HepG2 (cell line): Measurements from ENCODE around the gene IDS. TPM values are rescaled to one million over a fixed set of nuclear protein-coding genes. Genes with fewer than 3 reads are reported as not detected.
"Not testable (repeated sequence)": the region's sequence is repeated elsewhere in the genome, so short reads cannot be mapped to it uniquely, and the experiment has no call there.

Experiments
- ATAC-seq: fragments of 200-7000 bp; cut with Tn5 transposase; 3 replicates; pipeline ENCODE4 v1.9.1; 2020; ENCODE audit warnings: mild to moderate bottlenecking, moderate library complexity
- BruUV-seq: library from RNA; stranded (reverse); fragments of 400-500 nt; replicated peaks from 2 replicates; lab custom pipeline; 2021; lab: Mats Ljungman, UMichigan
- CTCF ChIA-PET: fragments of 300-600 bp; formaldehyde crosslinking; extraction: SDS; loops from one replicate; lab custom pipeline; 2021; ENCODE audit warnings: low total read pairs, inconsistent platforms, low intra/inter-chr PET ratio; lab: Yijun Ruan, JAX
- POLR2A ChIA-PET: fragments of 350-600 bp; sonication (Branson Sonifier 250); formaldehyde crosslinking; loops from one replicate; lab custom pipeline; 2020; ENCODE audit warnings: antibody characterized with exemption, inconsistent platforms; lab: Yijun Ruan, JAX
- DNase-seq: peaks from one replicate; pipeline ENCODE4 v3.0.0-alpha.2; 2015; ENCODE audit warnings: low spot score
- FAIRE-seq: peaks from 3 replicates; lab custom pipeline; 2011; peaks lifted over from hg19 to GRCh38; lab: Jason Lieb, UNC
- H2AFZ ChIP-seq: one replicate; pipeline ENCODE4 v1.6.1; 2011; ENCODE audit warnings: low read length, inconsistent platforms
- H3K27ac ChIP-seq: fragments of 300-600 bp; 3 replicates; pipeline ENCODE4 v1.8.0; 2011; ENCODE audit warnings: mixed run types, mild to moderate bottlenecking, mixed read lengths, low read length, inconsistent platforms; ENCODE audit not compliant: insufficient read depth; ENCODE audit errors: extremely low read length
- H3K27me3 ChIP-seq, 2 experiments: fragments of 200-600 bp in 1 of 2; 2 replicates in 1 of 2; 3 replicates in 1 of 2; pipeline versions ENCODE4 v1.6.0 to v1.8.0; 2011; ENCODE audit warnings: low read length in 2 of 2, mild to moderate bottlenecking in 2 of 2, moderate library complexity in 2 of 2, inconsistent platforms in 1 of 2; ENCODE audit not compliant: insufficient read depth in 2 of 2, control insufficient read depth in 1 of 2
- H3K36me3 ChIP-seq, 2 experiments: fragments of 200-600 bp in 1 of 2; replicated peaks in 1 of 2; 2 replicates in 1 of 2; 3 replicates in 1 of 2; pipeline versions ENCODE4 v1.5.1 to v1.8.0; 2011; ENCODE audit warnings: low read length in 2 of 2, inconsistent platforms in 1 of 2; ENCODE audit not compliant: insufficient read depth in 2 of 2, control insufficient read depth in 1 of 2
- H3K4me1 ChIP-seq: 2 replicates; pipeline ENCODE4 v1.5.1; 2012; ENCODE audit warnings: low read length, inconsistent platforms; ENCODE audit not compliant: insufficient read depth
- H3K4me2 ChIP-seq: 2 replicates; pipeline ENCODE4 v1.6.0; 2011; ENCODE audit warnings: low read depth, low read length, inconsistent platforms
- H3K4me3 ChIP-seq, 3 experiments: fragments of 200-600 bp in 1 of 3; sonication (generic), shearing (Covaris generic) in 1 of 3; replicated peaks in 1 of 3; 2 replicates each; pipeline ENCODE4 v1.5.1; 2011 to 2016; ENCODE audit warnings: low read length in 3 of 3, inconsistent platforms in 2 of 3, low read depth in 2 of 3, mild to moderate bottlenecking in 2 of 3, control low read depth in 1 of 3, mixed read lengths in 1 of 3; ENCODE audit not compliant: insufficient read depth in 1 of 3
- H3K79me2 ChIP-seq: one replicate; pipeline ENCODE4 v1.6.1; 2011; ENCODE audit warnings: low read length, inconsistent platforms; ENCODE audit not compliant: insufficient read depth
- H3K9ac ChIP-seq: 2 replicates; pipeline ENCODE4 v1.6.0; 2011; ENCODE audit warnings: mild to moderate bottlenecking, low read depth, low read length, inconsistent platforms; ENCODE audit not compliant: insufficient read depth
- H3K9me3 ChIP-seq: 2 replicates; pipeline ENCODE4 v1.5.1; 2012; ENCODE audit warnings: mild to moderate bottlenecking, low read length
- H4K20me1 ChIP-seq: 2 replicates; pipeline ENCODE4 v1.6.0; 2011; ENCODE audit warnings: inconsistent platforms, mild to moderate bottlenecking, low read length, moderate library complexity; ENCODE audit not compliant: insufficient read depth
- WGBS: methylation state at CpG from one replicate; pipeline ENCODE4 v1.1.6; 2017; ENCODE audit warnings: low lambda C conversion rate; 5-methylcytosine and 5-hydroxymethylcytosine counted together
- in situ Hi-C: cut with HindIII; loops from 2 replicates; pipeline ENCODE4 v1.10.0; 2017; ENCODE audit warnings: low pct_unique_long_range_greater_than_20kb; ENCODE audit not compliant: extremely low pct_ligation_motif_present
- intact Hi-C: fragments of 100-400 bp; cut with micrococcal nuclease; formaldehyde crosslinking; loops from one replicate; pipeline ENCODE4 v1.10.0; 2022; ENCODE audit not compliant: unreplicated experiment
- polyA plus RNA-seq, 8 experiments: library from polyadenylated mRNA; depleted of rRNA in 3 of 8; stranded (reverse) in 7 of 8; unstranded in 1 of 8; fragments of >200 nt; fragmentation: Illumina TruSeq in 4 of 8; extraction: Trizol in 4 of 8; gene quantifications; 2 replicates each; pipeline versions ENCODE4 v1.2.1 to v1.2.3, GENCODE V29; 2011 to 2016; ENCODE audit warnings: low read depth in 4 of 8, missing spikeins in 1 of 8, mixed read lengths in 1 of 8; ENCODE audit not compliant: insufficient read depth in 1 of 8
- total RNA-seq, 5 experiments: library from RNA; depleted of rRNA; stranded (reverse); fragments of >200 nt; fragmentation: Illumina TruSeq; extraction: Trizol; gene quantifications; 2 replicates each; pipeline ENCODE4 v1.2.3, GENCODE V29; 2016; ENCODE audit warnings: low read depth in 1 of 5

The IDS gene
- total and polyA plus RNA-seq, 2 of the 13 experiments (the other 11 are each of a cell fraction or from before 2014, with no cell fraction given) = 2.2 to 11.9 TPM

- H2AFZ ChIP-seq, in situ Hi-C loops, H3K9ac ChIP-seq, DNase-seq, H3K36me3 ChIP-seq, H3K4me2 ChIP-seq, H3K27me3 ChIP-seq, BruUV-seq, H3K9me3 ChIP-seq, intact Hi-C loops, H3K79me2 ChIP-seq, H4K20me1 ChIP-seq, FAIRE-seq, H3K4me1 ChIP-seq, H3K27ac ChIP-seq, CTCF ChIA-PET, ATAC-seq, H3K4me3 ChIP-seq, POLR2A ChIA-PET: not testable (repeated sequence)
- WGBS = no CpG with 5 or more reads among the region's 4 CpGs
Observed at GRCh38 chrX:149551245-149551938, 46.3 kb upstream of the IDS start.

- POLR2A ChIA-PET, H3K27me3 ChIP-seq, BruUV-seq, H3K4me3 ChIP-seq, in situ Hi-C loops, H3K9ac ChIP-seq, H4K20me1 ChIP-seq, CTCF ChIA-PET, H3K79me2 ChIP-seq, H2AFZ ChIP-seq, H3K9me3 ChIP-seq, H3K4me2 ChIP-seq, H3K4me1 ChIP-seq, H3K27ac ChIP-seq, intact Hi-C loops, H3K36me3 ChIP-seq, ATAC-seq, DNase-seq: not testable (repeated sequence)
- WGBS = no CpG with 5 or more reads among the region's 1 CpG
- peak; percentile 74 for FAIRE-seq
Observed at GRCh38 chrX:149550454-149550853, 45.3 kb upstream of the IDS start.

- H3K27me3 ChIP-seq, H3K79me2 ChIP-seq, POLR2A ChIA-PET, H3K27ac ChIP-seq, ATAC-seq, intact Hi-C loops, H3K4me1 ChIP-seq, H3K36me3 ChIP-seq, H3K9ac ChIP-seq, H4K20me1 ChIP-seq, FAIRE-seq, in situ Hi-C loops, CTCF ChIA-PET, BruUV-seq, H3K4me2 ChIP-seq, DNase-seq, H2AFZ ChIP-seq, H3K4me3 ChIP-seq, H3K9me3 ChIP-seq: not testable (repeated sequence)
- no CpG with 5 or more reads among the region's 6 CpGs for WGBS
Observed at GRCh38 chrX:149549701-149550100, 44.6 kb upstream of the IDS start, which contains the start of gene HSFX3. Gene HSFX3, minus strand, starts transcription at chrX:149549924. Its CDS starts 72 bp downstream, at chrX:149549852.

GRCh38 chrX:149547782-149548181 lies 42.7 kb upstream of the IDS start:
- H3K4me1 ChIP-seq, H3K27ac ChIP-seq, DNase-seq, ATAC-seq, CTCF ChIA-PET, H3K9ac ChIP-seq, H3K79me2 ChIP-seq, H3K4me2 ChIP-seq, H2AFZ ChIP-seq, BruUV-seq, in situ Hi-C loops, H3K4me3 ChIP-seq, H3K27me3 ChIP-seq, intact Hi-C loops, H3K9me3 ChIP-seq, FAIRE-seq, H4K20me1 ChIP-seq, H3K36me3 ChIP-seq, POLR2A ChIA-PET: not testable (repeated sequence)
- no CpG with 5 or more reads among the region's 3 CpGs for WGBS
